Measurements from ENCODE around the gene ID4. TPM values are rescaled to one million over a fixed set of nuclear protein-coding genes. Genes with fewer than 3 reads are reported as not detected.

Gene ID4
- total RNA-seq, 4 donors from 2014 or later = 60.2 to 158 (median 63.3) TPM

GRCh38 chr6:19870322-19870721 lies 33.2 kb downstream of the ID4 start:
- DNase-seq (ENCODE audit: extremely low spot score) = no peak
- 96% methylated on average over 3 of the region's 3 CpGs for WGBS
- Histone ChIP-seq H3K4me1 (no peaks in the 10 kb centered on the region), H3K36me3 (no peaks in the 10 kb centered on the region), H3K9me3 (no peaks in the 10 kb centered on the region), H3K27ac (replicated peaks in 1 of 4) (no peak overlapping the region), H3K27me3 (no peaks in the 10 kb centered on the region), H3K4me3 (no peak overlapping the region)
- no peak for TF ChIP-seq POLR2A (IDR thresholded peaks at IDR 0.05; ENCODE audit: low read depth)
- TF ChIP-seq POLR2AphosphoS5 (IDR thresholded peaks at IDR 0.05) = no peak
- no peak for TF ChIP-seq EP300 (IDR thresholded peaks at IDR 0.05)
- TF ChIP-seq CTCF (IDR thresholded peaks at IDR 0.05) = no peak
- intact Hi-C loops (cut with DNase I) = no loop called here

GRCh38 chr6:19873031-19873430 lies 35.9 kb downstream of the ID4 start:
- no peak overlapping the region for H3K4me3 ChIP-seq
- H3K36me3 ChIP-seq = no peaks in the 10 kb centered on the region
- TF ChIP-seq CTCF (IDR thresholded peaks at IDR 0.05) = no peak
- no peak for TF ChIP-seq POLR2A (IDR thresholded peaks at IDR 0.05; ENCODE audit: low read depth)
- no peak for TF ChIP-seq POLR2AphosphoS5 (IDR thresholded peaks at IDR 0.05)
- TF ChIP-seq EP300 (IDR thresholded peaks at IDR 0.05) = no peak
- intact Hi-C loops (cut with DNase I) = no loop called here
- 67% methylated on average over 2 of the region's 2 CpGs for WGBS
- DNase-seq (ENCODE audit: extremely low spot score) = no peak
- no peak overlapping the region for H3K27ac ChIP-seq (replicated peaks in 1 of 4)
- H3K9me3 ChIP-seq = no peaks in the 10 kb centered on the region
- no peaks in the 10 kb centered on the region for H3K27me3 ChIP-seq
- H3K4me1 ChIP-seq = no peaks in the 10 kb centered on the region

- intact Hi-C loops (cut with DNase I) = no loop called here
- TF ChIP-seq CTCF (IDR thresholded peaks at IDR 0.05) (no peak), POLR2A (IDR thresholded peaks at IDR 0.05; ENCODE audit: low read depth) (no peak), EP300 (IDR thresholded peaks at IDR 0.05) (no peak), POLR2AphosphoS5 (IDR thresholded peaks at IDR 0.05) (no peak)
- H3K4me3 ChIP-seq = no peak overlapping the region
- no peak for DNase-seq (ENCODE audit: extremely low spot score)
- WGBS = 94% methylated on average over 5 of the region's 5 CpGs
- no peaks in the 10 kb centered on the region for H3K4me1 ChIP-seq
- H3K36me3 ChIP-seq = no peaks in the 10 kb centered on the region
- H3K27ac ChIP-seq (replicated peaks in 1 of 4) = no peak overlapping the region
- H3K27me3 ChIP-seq = no peaks in the 10 kb centered on the region
- no peaks in the 10 kb centered on the region for H3K9me3 ChIP-seq
These were observed 39.5 kb downstream of the ID4 start for GRCh38 chr6:19876672-19877071.

GRCh38 chr6:19879663-19880062 lies 42.5 kb downstream of the ID4 start:
- H3K27ac ChIP-seq (replicated peaks in 1 of 4) = no peak overlapping the region
- H3K4me1 ChIP-seq = no peaks in the 10 kb centered on the region
- no peak overlapping the region for H3K4me3 ChIP-seq
- H3K36me3 ChIP-seq = no peaks in the 10 kb centered on the region
- DNase-seq (ENCODE audit: extremely low spot score) = no peak
- TF ChIP-seq EP300 (IDR thresholded peaks at IDR 0.05) (no peak), POLR2AphosphoS5 (IDR thresholded peaks at IDR 0.05) (no peak), POLR2A (IDR thresholded peaks at IDR 0.05; ENCODE audit: low read depth) (no peak), CTCF (IDR thresholded peaks at IDR 0.05) (no peak)
- intact Hi-C loops (cut with DNase I) = no loop called here
- no peaks in the 10 kb centered on the region for H3K9me3 ChIP-seq
- WGBS = 13% methylated on average over 1 of the region's 1 CpG
- no peaks in the 10 kb centered on the region for H3K27me3 ChIP-seq

- TF ChIP-seq CTCF (IDR thresholded peaks at IDR 0.05) (no peak), POLR2AphosphoS5 (IDR thresholded peaks at IDR 0.05) (no peak), POLR2A (IDR thresholded peaks at IDR 0.05; ENCODE audit: low read depth) (no peak), EP300 (IDR thresholded peaks at IDR 0.05) (no peak)
- H3K4me1 ChIP-seq = no peaks in the 10 kb centered on the region
- 84% methylated on average over 2 of the region's 2 CpGs for WGBS
- no peaks in the 10 kb centered on the region for H3K9me3 ChIP-seq
- DNase-seq (ENCODE audit: extremely low spot score) = no peak
- H3K4me3 ChIP-seq = no peak overlapping the region
- no peak overlapping the region for H3K27ac ChIP-seq (replicated peaks in 1 of 4)
- intact Hi-C loops (cut with DNase I) = no loop called here
- H3K36me3 ChIP-seq = no peaks in the 10 kb centered on the region
- H3K27me3 ChIP-seq = no peaks in the 10 kb centered on the region
These were observed 42.9 kb downstream of the ID4 start for GRCh38 chr6:19880066-19880465.
